Fibroblast of lung (primary cell): ENCODE results near the gene LYPD6B.

Source experiments
- CTCF ChIP-seq, 2 donors: IDR thresholded peaks in 1 of 2; conservative IDR thresholded peaks in 1 of 2; 1 replicate in 1 of 2; 2 replicates in 1 of 2; pipeline ENCODE4 v1.5.1; 2011 to 2012; ENCODE audit warnings: low read length in 2 of 2, control low read depth in 1 of 2, inconsistent platforms in 1 of 2, low read depth in 1 of 2, mild to moderate bottlenecking in 1 of 2
- EZH2 ChIP-seq: IDR thresholded peaks from 2 replicates; pipeline ENCODE4 v1.5.1; 2012; ENCODE audit warnings: low read length, control low read depth, mild to moderate bottlenecking; ENCODE audit errors: missing control alignments

GRCh38 chr2:149064365-149064841, 25.9 kb downstream of the LYPD6B start:
- TF ChIP-seq CTCF (conservative IDR thresholded peaks at IDR 0.05 in 1 of 2, IDR thresholded peaks at IDR 0.05 in 1 of 2; ENCODE audit: low read depth in 1 of 2, low read length in 2 of 2) (no peak), EZH2 (no peak)
